HEK293 (cell line): ENCODE data around the gene C5AR2.
A peak's percentile ranks its signal among the peaks of the same experiment; 100 is the strongest.

Experiments
- BCL6B ChIP-seq: fragments of 450-650 bp; formaldehyde crosslinking; IDR thresholded peaks from 2 replicates; pipeline ENCODE4 v1.5.1; 2017; ENCODE audit warnings: missing biosample characterization, missing genetic modification characterization
- GLI2 ChIP-seq: fragments of 450-650 bp; formaldehyde crosslinking; IDR thresholded peaks from 2 replicates; pipeline ENCODE4; 2017; ENCODE audit warnings: missing biosample characterization, missing genetic modification characterization, low read depth, borderline replicate concordance
- IKZF3 ChIP-seq: fragments of 450-650 bp; IDR thresholded peaks from 2 replicates; pipeline ENCODE4 v1.5.0; 2018; ENCODE audit warnings: missing biosample characterization, mild to moderate bottlenecking, missing genetic modification characterization, moderate library complexity
- OSR2 ChIP-seq: fragments of 450-650 bp; formaldehyde crosslinking; IDR thresholded peaks from 2 replicates; pipeline ENCODE4 v1.5.1; 2016; ENCODE audit warnings: missing biosample characterization, missing genetic modification characterization
- OVOL3 ChIP-seq: fragments of 450-650 bp; formaldehyde crosslinking; IDR thresholded peaks from 2 replicates; pipeline ENCODE4 v1.5.1; 2016; ENCODE audit warnings: missing biosample characterization, missing genetic modification characterization
- PRDM10 ChIP-seq: fragments of 450-650 bp; formaldehyde crosslinking; IDR thresholded peaks from 2 replicates; pipeline ENCODE4 v1.5.1; 2016; ENCODE audit warnings: missing biosample characterization, missing genetic modification characterization
- REST ChIP-seq: fragments of 450-650 bp; formaldehyde crosslinking; IDR thresholded peaks from 2 replicates; pipeline ENCODE4 v1.5.1; 2016; ENCODE audit warnings: missing biosample characterization, missing genetic modification characterization
- SETDB1 ChIP-seq: IDR thresholded peaks from one replicate; pipeline ENCODE4 v1.6.1; 2017; ENCODE audit warnings: mild to moderate bottlenecking, low read length, moderate library complexity, mixed read lengths; ENCODE audit not compliant: insufficient read length
- ZBTB26 ChIP-seq: fragments of 450-650 bp; formaldehyde crosslinking; optimal IDR thresholded peaks from 2 replicates; pipeline ENCODE3; 2016; ENCODE audit warnings: missing biosample characterization, mild to moderate bottlenecking, missing genetic modification characterization
- ZBTB48 ChIP-seq: fragments of 450-650 bp; formaldehyde crosslinking; IDR thresholded peaks from 2 replicates; pipeline ENCODE4 v1.5.1; 2016; ENCODE audit warnings: missing biosample characterization, missing genetic modification characterization
- ZNF138 ChIP-seq: fragments of 450-650 bp; formaldehyde crosslinking; IDR thresholded peaks from 2 replicates; pipeline ENCODE4 v1.5.1; 2016; ENCODE audit warnings: missing biosample characterization, missing genetic modification characterization, borderline replicate concordance
- ZNF19 ChIP-seq: fragments of 450-650 bp; formaldehyde crosslinking; IDR thresholded peaks from 2 replicates; pipeline ENCODE4; 2016; ENCODE audit warnings: missing biosample characterization, missing genetic modification characterization, low read depth
- ZNF211 ChIP-seq: fragments of 450-650 bp; formaldehyde crosslinking; IDR thresholded peaks from 2 replicates; pipeline ENCODE4 v1.5.1; 2016; ENCODE audit warnings: low read depth, missing biosample characterization, missing genetic modification characterization
- ZNF341 ChIP-seq: fragments of 450-650 bp; formaldehyde crosslinking; IDR thresholded peaks from 2 replicates; pipeline ENCODE4; 2016; ENCODE audit warnings: low read depth, missing biosample characterization, missing genetic modification characterization
- ZNF416 ChIP-seq: fragments of 450-650 bp; formaldehyde crosslinking; IDR thresholded peaks from 2 replicates; pipeline ENCODE4 v1.5.1; 2016; ENCODE audit warnings: missing biosample characterization, missing genetic modification characterization
- ZNF510 ChIP-seq: fragments of 450-650 bp; formaldehyde crosslinking; IDR thresholded peaks from 2 replicates; pipeline ENCODE4 v1.5.1; 2018; ENCODE audit warnings: mild to moderate bottlenecking, missing genetic modification characterization, missing biosample characterization; ENCODE audit not compliant: insufficient replicate concordance
- ZNF514 ChIP-seq: fragments of 450-650 bp; formaldehyde crosslinking; IDR thresholded peaks from 2 replicates; pipeline ENCODE4 v1.5.1; 2016; ENCODE audit warnings: missing biosample characterization, missing genetic modification characterization
- ZNF521 ChIP-seq: fragments of 450-650 bp; formaldehyde crosslinking; IDR thresholded peaks from 2 replicates; pipeline ENCODE4 v1.5.1; 2017; ENCODE audit warnings: missing biosample characterization, mild to moderate bottlenecking, missing genetic modification characterization
- ZNF544 ChIP-seq: fragments of 450-650 bp; formaldehyde crosslinking; IDR thresholded peaks from 2 replicates; pipeline ENCODE4 v1.5.0; 2017; ENCODE audit warnings: missing biosample characterization, missing genetic modification characterization
- ZNF555 ChIP-seq: fragments of 450-650 bp; formaldehyde crosslinking; conservative IDR thresholded peaks from 2 replicates; pipeline ENCODE4 v1.5.1; 2017; ENCODE audit warnings: missing biosample characterization, mild to moderate bottlenecking, missing genetic modification characterization, inconsistent platforms
- ZNF558 ChIP-seq: fragments of 450-650 bp; formaldehyde crosslinking; IDR thresholded peaks from 2 replicates; pipeline ENCODE4 v1.5.1; 2016; ENCODE audit warnings: missing biosample characterization, missing genetic modification characterization
- ZNF560 ChIP-seq: fragments of 450-650 bp; formaldehyde crosslinking; IDR thresholded peaks from 2 replicates; pipeline ENCODE4 v1.5.1; 2017; ENCODE audit warnings: missing biosample characterization, missing genetic modification characterization, borderline replicate concordance
- ZNF600 ChIP-seq: fragments of 450-650 bp; formaldehyde crosslinking; IDR thresholded peaks from 2 replicates; pipeline ENCODE4 v1.5.1; 2016; ENCODE audit warnings: missing biosample characterization, missing genetic modification characterization
- ZNF610 ChIP-seq: fragments of 450-650 bp; formaldehyde crosslinking; IDR thresholded peaks from 2 replicates; pipeline ENCODE4 v1.5.1; 2016; ENCODE audit warnings: missing biosample characterization, missing genetic modification characterization, borderline replicate concordance
- ZNF639 ChIP-seq: fragments of 450-650 bp; formaldehyde crosslinking; IDR thresholded peaks from 2 replicates; pipeline ENCODE4 v1.5.1; 2016; ENCODE audit warnings: missing biosample characterization, missing genetic modification characterization
- ZNF677 ChIP-seq: fragments of 450-650 bp; IDR thresholded peaks from 2 replicates; pipeline ENCODE4 v1.5.0; 2018; ENCODE audit warnings: missing biosample characterization, mild to moderate bottlenecking, missing genetic modification characterization, moderate library complexity
- ZNF768 ChIP-seq: fragments of 450-650 bp; formaldehyde crosslinking; IDR thresholded peaks from 2 replicates; pipeline ENCODE4 v1.5.1; 2018; ENCODE audit warnings: missing biosample characterization, mild to moderate bottlenecking, missing genetic modification characterization
- ZNF830 ChIP-seq: fragments of 450-650 bp; IDR thresholded peaks from 2 replicates; pipeline ENCODE4 v1.5.0; 2018; ENCODE audit warnings: missing biosample characterization, missing genetic modification characterization, low read depth, mild to moderate bottlenecking, moderate library complexity

The C5AR2 gene

DNA sequence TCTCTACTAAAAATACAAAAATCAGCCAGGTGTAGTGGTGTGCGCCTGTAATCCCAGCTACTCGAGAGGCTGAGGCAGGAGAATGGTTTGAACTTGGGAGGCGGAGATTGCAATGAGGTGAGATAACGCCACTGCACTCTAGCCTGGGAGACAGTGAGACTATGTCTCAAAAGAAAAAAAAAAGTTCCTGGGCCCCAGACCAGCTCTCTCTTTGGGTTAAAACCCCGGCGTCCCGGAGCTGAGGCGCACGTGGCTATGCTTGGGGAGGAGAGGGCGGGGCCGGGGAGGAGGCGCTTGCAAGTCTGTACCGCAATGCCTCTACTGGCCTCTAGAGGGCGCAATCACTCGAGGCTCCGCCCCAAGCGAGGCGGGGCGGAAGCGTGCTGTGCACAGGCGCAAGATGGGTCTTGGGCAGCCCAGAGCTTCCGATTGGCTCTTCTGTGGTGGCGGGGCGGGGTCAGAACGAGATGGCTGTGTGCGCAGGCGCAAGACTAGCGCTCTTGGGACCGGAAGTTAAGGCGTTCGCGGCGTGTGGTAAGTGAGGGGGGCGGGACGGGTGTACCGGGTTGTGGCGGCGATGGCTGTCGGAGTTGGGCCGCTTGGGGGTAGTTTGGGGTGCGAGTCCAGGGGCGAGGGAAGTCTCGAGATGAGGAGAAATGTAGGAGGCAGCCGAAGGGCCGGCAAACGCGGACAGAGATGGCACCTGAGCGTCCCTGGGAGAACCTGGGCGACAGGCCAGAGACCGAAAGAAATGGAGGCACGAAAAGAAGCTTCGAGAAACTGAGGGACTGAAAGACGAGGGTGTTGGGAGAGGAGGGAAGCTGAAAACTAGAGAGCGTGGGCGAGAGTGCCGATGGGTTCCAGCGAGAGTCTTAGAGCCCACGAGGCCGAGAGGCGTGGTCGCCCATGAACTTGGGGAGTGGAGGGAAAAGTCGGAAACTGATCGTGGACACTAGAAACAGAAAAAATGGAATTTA, 17.1 kb downstream of the C5AR2 start, which contains the start of gene DHX34 (continued):
- TF ChIP-seq ZNF639 (tag by site-specific recombination): no peak; the same call in 1 of the 2 replicates
- peak; percentile 40; the same call in 1 of the 2 replicates for TF ChIP-seq ZBTB48 (tag by site-specific recombination)
- TF ChIP-seq ZNF521 (tag by site-specific recombination): no peak
- no peak for TF ChIP-seq ZNF510
- TF ChIP-seq OVOL3 (tag by site-specific recombination): no peak
- TF ChIP-seq ZNF544 (tag by site-specific recombination): no peak
- TF ChIP-seq GLI2 (tag by site-specific recombination): no peak
- no peak for TF ChIP-seq ZNF560 (tag by site-specific recombination)
- no peak for TF ChIP-seq BCL6B (tag by site-specific recombination)
- TF ChIP-seq ZNF610 (tag by site-specific recombination): no peak
- TF ChIP-seq ZNF19 (tag by site-specific recombination): no peak
- no peak for TF ChIP-seq IKZF3 (tag by site-specific recombination)
- TF ChIP-seq OSR2: no peak
- TF ChIP-seq ZNF558: no peak
- no peak for TF ChIP-seq ZNF138 (tag by site-specific recombination)
- no peak for TF ChIP-seq SETDB1
- no peak for TF ChIP-seq ZNF600
- TF ChIP-seq ZNF514 (tag by site-specific recombination): no peak
- TF ChIP-seq ZNF341 (tag by site-specific recombination): no peak
- TF ChIP-seq REST: no peak
- TF ChIP-seq ZNF555 (tag by site-specific recombination): no peak
- TF ChIP-seq ZNF211 (tag by site-specific recombination): no peak
- TF ChIP-seq ZNF830: no peak
- no peak for TF ChIP-seq ZNF677 (tag by site-specific recombination)
- no peak for TF ChIP-seq ZNF416
- peak; percentile 66 for TF ChIP-seq PRDM10 (tag by site-specific recombination)
- no peak for TF ChIP-seq ZNF768 (tag by site-specific recombination)
- TF ChIP-seq ZBTB26 (tag by site-specific recombination): peak; percentile 40
